Measurements from ENCODE around the gene PLA2G6. TPM values are rescaled to one million over a fixed set of nuclear protein-coding genes. Genes with fewer than 3 reads are reported as not detected.

The PLA2G6 gene
- total RNA-seq, 1 donor from 2014 or later, result 35.8 TPM

DNA sequence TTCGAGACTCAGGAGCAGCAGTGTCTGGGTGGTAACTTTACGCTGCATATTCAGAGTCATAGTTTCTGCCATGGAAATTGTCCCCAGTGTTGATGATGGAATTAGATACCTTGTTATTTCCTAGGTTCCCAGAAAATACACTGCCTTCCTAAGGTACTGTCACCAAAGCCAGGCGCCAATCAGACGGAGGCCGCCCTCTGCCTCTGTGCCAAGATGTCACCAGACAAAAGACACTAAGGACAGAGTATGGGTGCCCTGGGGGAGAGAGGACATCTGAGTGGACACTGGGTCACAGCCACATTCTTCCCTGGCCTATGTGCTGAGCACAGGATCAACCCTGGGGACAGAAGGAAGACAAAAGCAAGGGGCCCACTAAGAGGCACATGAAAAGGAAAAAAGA, 11.2 kb downstream of the PLA2G6 start:
- TF ChIP-seq, protein P1, sequence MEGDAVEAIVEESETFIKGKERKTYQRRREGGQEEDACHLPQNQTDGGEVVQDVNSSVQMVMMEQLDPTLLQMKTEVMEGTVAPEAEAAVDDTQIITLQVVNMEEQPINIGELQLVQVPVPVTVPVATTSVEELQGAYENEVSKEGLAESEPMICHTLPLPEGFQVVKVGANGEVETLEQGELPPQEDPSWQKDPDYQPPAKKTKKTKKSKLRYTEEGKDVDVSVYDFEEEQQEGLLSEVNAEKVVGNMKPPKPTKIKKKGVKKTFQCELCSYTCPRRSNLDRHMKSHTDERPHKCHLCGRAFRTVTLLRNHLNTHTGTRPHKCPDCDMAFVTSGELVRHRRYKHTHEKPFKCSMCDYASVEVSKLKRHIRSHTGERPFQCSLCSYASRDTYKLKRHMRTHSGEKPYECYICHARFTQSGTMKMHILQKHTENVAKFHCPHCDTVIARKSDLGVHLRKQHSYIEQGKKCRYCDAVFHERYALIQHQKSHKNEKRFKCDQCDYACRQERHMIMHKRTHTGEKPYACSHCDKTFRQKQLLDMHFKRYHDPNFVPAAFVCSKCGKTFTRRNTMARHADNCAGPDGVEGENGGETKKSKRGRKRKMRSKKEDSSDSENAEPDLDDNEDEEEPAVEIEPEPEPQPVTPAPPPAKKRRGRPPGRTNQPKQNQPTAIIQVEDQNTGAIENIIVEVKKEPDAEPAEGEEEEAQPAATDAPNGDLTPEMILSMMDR (IDR thresholded peaks at IDR 0.05), result no peak
- TF ChIP-seq POLR2A (IDR thresholded peaks at IDR 0.05), result no peak
- TF ChIP-seq POLR2AphosphoS5 (IDR thresholded peaks at IDR 0.05; ENCODE audit: insufficient read depth in 1 of 2, low read depth in 1 of 2), result no peak
- Histone ChIP-seq H3K36me3 (no peaks in the 10 kb centered on the region), H3K9me3 (no peaks in the 10 kb centered on the region), H3K4me1 (peaks cover 41% of the 10 kb centered on the region), H3K27me3 (no peaks in the 10 kb centered on the region), H3K4me3 (no peak overlapping the region), H3K27ac (no peak overlapping the region)
- no peak for DNase-seq (ENCODE audit: extremely low spot score in 2 of 2)
- intact Hi-C loops (cut with DNase I), result no loop called here

DNA sequence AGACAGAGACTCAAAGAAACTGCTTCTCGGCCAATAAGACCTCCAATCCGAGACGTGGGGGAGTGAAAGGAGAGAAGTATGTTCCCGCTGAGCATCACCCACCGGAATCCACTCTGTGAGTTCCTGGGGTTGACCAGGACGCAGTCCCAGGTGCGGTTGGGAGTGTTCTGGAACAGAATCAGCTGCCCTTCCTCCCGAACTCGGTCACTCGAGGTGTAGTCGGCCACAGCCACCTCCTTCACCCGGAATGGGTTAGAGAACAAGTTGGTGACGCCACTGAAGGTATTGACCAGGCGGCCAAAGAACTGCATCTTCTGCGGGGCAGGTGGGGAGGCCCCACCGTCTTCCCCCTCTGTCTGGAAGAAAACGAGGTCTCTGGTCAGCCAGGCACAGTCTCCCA, 12.5 kb downstream of the PLA2G6 start:
- H3K36me3 ChIP-seq, result no peaks in the 10 kb centered on the region
- TF ChIP-seq POLR2AphosphoS5 (IDR thresholded peaks at IDR 0.05; ENCODE audit: insufficient read depth in 1 of 2, low read depth in 1 of 2) (no peak), POLR2A (IDR thresholded peaks at IDR 0.05) (no peak)
- TF ChIP-seq, protein P1 (IDR thresholded peaks at IDR 0.05), result no peak
- H3K4me1 ChIP-seq, result peaks cover 48% of the 10 kb centered on the region
- intact Hi-C loops (cut with DNase I), result no loop called here
- no peak overlapping the region for H3K27ac ChIP-seq
- H3K27me3 ChIP-seq, result no peaks in the 10 kb centered on the region
- DNase-seq (ENCODE audit: extremely low spot score in 2 of 2), result no peak
- H3K4me3 ChIP-seq, result no peak overlapping the region
- no peaks in the 10 kb centered on the region for H3K9me3 ChIP-seq

DNA sequence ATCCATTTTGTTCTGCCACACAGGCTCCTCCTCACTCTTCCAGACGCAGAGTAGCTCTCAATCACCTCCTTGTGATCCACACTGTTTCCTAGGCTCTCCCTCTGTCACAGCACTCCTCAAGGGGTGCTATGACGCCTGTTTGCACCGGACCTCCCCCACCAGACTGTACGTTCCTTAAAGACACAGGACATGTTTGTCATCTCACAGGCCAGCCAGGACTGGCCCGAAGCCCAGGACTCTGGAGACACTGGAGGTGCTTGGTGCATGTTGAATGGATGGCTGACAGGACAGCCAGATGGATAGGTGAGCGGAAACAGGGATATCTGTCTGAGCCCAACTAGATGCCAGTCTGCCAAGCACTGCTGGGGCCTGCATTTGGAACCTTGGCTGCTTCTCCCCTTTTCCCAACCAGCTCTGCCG, 13.6 kb downstream of the PLA2G6 start:
- H3K4me1 ChIP-seq, result peaks cover 38% of the 10 kb centered on the region
- H3K4me3 ChIP-seq, result no peak overlapping the region
- TF ChIP-seq POLR2A (IDR thresholded peaks at IDR 0.05) (no peak), POLR2AphosphoS5 (IDR thresholded peaks at IDR 0.05; ENCODE audit: insufficient read depth in 1 of 2, low read depth in 1 of 2) (no peak)
- TF ChIP-seq, protein P1 (IDR thresholded peaks at IDR 0.05), result no peak
- H3K9me3 ChIP-seq, result no peaks in the 10 kb centered on the region
- no peak for DNase-seq (ENCODE audit: extremely low spot score in 2 of 2)
- no peaks in the 10 kb centered on the region for H3K27me3 ChIP-seq
- no peaks in the 10 kb centered on the region for H3K36me3 ChIP-seq
- no peak overlapping the region for H3K27ac ChIP-seq
- intact Hi-C loops (cut with DNase I), result no loop called here

DNA sequence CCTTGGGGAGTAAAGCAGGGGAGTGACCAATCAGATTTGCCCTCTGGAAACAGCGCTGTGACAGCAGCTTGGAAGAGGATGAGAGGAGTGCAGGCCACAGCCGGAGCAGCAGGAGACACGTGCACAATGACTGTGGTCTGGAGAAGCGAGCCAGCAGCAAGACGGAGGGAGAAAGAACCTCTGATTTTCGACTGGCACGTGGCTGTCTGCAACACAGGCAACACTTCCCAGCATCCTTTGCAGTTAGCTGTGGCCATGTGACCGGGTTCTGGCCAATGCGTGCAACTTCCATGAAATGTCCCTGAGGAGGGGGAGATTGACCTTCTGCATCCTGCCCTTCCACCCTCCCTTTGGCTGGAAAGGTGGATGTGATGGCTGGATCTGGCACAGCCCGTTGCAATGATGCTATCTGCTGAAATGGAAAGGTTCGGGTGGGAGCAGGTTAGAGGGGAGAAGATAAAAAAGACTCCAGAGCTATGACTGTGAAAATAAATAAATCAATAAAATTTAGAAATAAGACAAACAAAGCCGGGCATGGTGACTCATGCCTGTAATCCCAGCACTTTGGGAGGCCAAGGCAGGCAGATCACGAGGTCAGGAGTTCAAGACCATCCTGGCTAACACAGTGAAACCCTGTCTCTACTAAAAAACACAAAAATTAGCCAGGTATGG, 15.6 kb downstream of the PLA2G6 start:
- TF ChIP-seq, protein P1 (IDR thresholded peaks at IDR 0.05), result no peak
- TF ChIP-seq POLR2AphosphoS5 (IDR thresholded peaks at IDR 0.05; ENCODE audit: insufficient read depth in 1 of 2, low read depth in 1 of 2) (no peak), POLR2A (IDR thresholded peaks at IDR 0.05) (no peak)
- Histone ChIP-seq H3K27ac (no peak overlapping the region), H3K4me1 (peaks cover 32% of the 10 kb centered on the region), H3K27me3 (no peaks in the 10 kb centered on the region), H3K36me3 (no peaks in the 10 kb centered on the region), H3K4me3 (no peak overlapping the region), H3K9me3 (no peaks in the 10 kb centered on the region)
- intact Hi-C loops (cut with DNase I), result no loop called here
- no peak for DNase-seq (ENCODE audit: extremely low spot score in 2 of 2)

DNA sequence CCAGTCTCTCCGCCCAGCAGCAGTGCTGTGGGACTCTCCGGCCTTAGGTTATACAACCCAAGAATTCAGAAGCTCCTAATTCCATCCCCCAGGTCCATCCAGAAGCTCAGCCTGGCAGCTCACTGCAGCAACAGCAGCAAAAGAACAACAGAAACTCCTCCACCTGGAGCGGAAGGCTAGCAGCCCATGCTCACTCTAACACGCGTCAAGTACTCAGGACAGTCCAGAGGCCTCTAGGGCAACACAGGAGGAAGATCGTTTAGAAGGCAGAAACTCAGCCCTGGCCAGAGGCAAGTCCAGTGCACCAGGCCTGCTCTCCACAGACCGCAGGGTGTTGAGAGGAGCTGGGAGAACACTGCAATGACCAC, 17.1 kb downstream of the PLA2G6 start:
- no peak for DNase-seq (ENCODE audit: extremely low spot score in 2 of 2)
- Histone ChIP-seq H3K27ac (no peak overlapping the region), H3K4me3 (no peak overlapping the region), H3K4me1 (peaks cover 32% of the 10 kb centered on the region), H3K36me3 (no peaks in the 10 kb centered on the region), H3K27me3 (no peaks in the 10 kb centered on the region), H3K9me3 (no peaks in the 10 kb centered on the region)
- TF ChIP-seq POLR2A (IDR thresholded peaks at IDR 0.05) (no peak), POLR2AphosphoS5 (IDR thresholded peaks at IDR 0.05; ENCODE audit: insufficient read depth in 1 of 2, low read depth in 1 of 2) (no peak)
- TF ChIP-seq, protein P1 (IDR thresholded peaks at IDR 0.05), result no peak
- intact Hi-C loops (cut with DNase I), result no loop called here
